KMS-11 (cell line): ENCODE measurements around the gene PTGES2.

Source experiments
- H2AFZ ChIP-seq: fragments of 200-600 bp; sonication (generic); 2 replicates; pipeline ENCODE4 v1.6.1; 2016; ENCODE audit warnings: antibody characterized with exemption, mixed run types, low read depth
- H3K27ac ChIP-seq: fragments of 200-600 bp; sonication (generic); 2 replicates; pipeline ENCODE4 v1.6.1; 2016; ENCODE audit warnings: mild to moderate bottlenecking, mixed run types
- H3K27me3 ChIP-seq: fragments of 200-600 bp; sonication (generic); 2 replicates; pipeline ENCODE4 v1.6.1; 2017; ENCODE audit warnings: mild to moderate bottlenecking, low read depth, mixed run types, moderate library complexity; ENCODE audit not compliant: insufficient read depth
- H3K36me3 ChIP-seq: fragments of 200-600 bp; sonication (generic); 2 replicates; pipeline ENCODE4 v1.6.1; 2017; ENCODE audit warnings: mild to moderate bottlenecking, mixed run types; ENCODE audit not compliant: insufficient read depth
- H3K4me1 ChIP-seq: fragments of 200-600 bp; sonication (generic); 2 replicates; pipeline ENCODE4 v1.6.1; 2016; ENCODE audit warnings: mild to moderate bottlenecking, low read depth, mixed run types; ENCODE audit not compliant: poor library complexity, severe bottlenecking
- H3K4me2 ChIP-seq: fragments of 200-600 bp; sonication (generic); 2 replicates; pipeline ENCODE4 v1.7.0; 2016; ENCODE audit warnings: mild to moderate bottlenecking, mixed run types
- H3K4me3 ChIP-seq: fragments of 200-600 bp; sonication (generic); IDR thresholded peaks from 2 replicates; pipeline ENCODE4 v1.6.1; 2017; ENCODE audit warnings: low read depth, low read length, mixed read lengths; ENCODE audit not compliant: insufficient read depth
- H3K79me2 ChIP-seq: fragments of 200-600 bp; sonication (generic); 2 replicates; pipeline ENCODE4 v1.6.1; 2016; ENCODE audit warnings: low read depth, mixed run types; ENCODE audit not compliant: insufficient read depth
- H3K9ac ChIP-seq: fragments of 200-600 bp; sonication (generic); 2 replicates; pipeline ENCODE4 v1.6.1; 2016; ENCODE audit warnings: mild to moderate bottlenecking, mixed run types
- H4K20me1 ChIP-seq: fragments of 200-600 bp; sonication (generic); 2 replicates; pipeline ENCODE4 v1.6.1; 2016; ENCODE audit warnings: mild to moderate bottlenecking, mixed run types; ENCODE audit not compliant: insufficient read depth
- CTCF ChIP-seq: fragments of 200-600 bp; sonication (generic); conservative IDR thresholded peaks from 2 replicates; pipeline ENCODE4 v1.6.1; 2017; ENCODE audit warnings: low read depth, mild to moderate bottlenecking, antibody characterized with exemption, low read length, moderate library complexity, mixed read lengths

Gene PTGES2

GRCh38 chr9:128127568-128127989, at the start of gene PTGES2:
Gene PTGES2 (minus strand): TSS chr9:128127729. CDS start chr9:128127717, 12 bp downstream.
- Histone ChIP-seq H3K79me2 (peaks cover 31% of the 10 kb centered on the region), H3K27me3 (peaks cover 8% of the 10 kb centered on the region), H3K36me3 (no peaks in the 10 kb centered on the region), H3K4me2 (peak within 1 kb of the TSS; percentile 93), H4K20me1 (no peaks in the 10 kb centered on the region), H3K9ac (peak within 1 kb of the TSS; percentile 93), H3K4me3 (no peak within 1 kb of the TSS), H3K27ac (peak within 1 kb of the TSS; percentile 89), H2AFZ (peak within 1 kb of the TSS; percentile 99), H3K4me1 (peaks cover 18% of the 10 kb centered on the region)
- no peak for TF ChIP-seq CTCF

GRCh38 chr9:128175726-128176125, 48.2 kb upstream of the PTGES2 start:
- Histone ChIP-seq H2AFZ (no peak overlapping the region), H3K9ac (no peak overlapping the region), H3K27ac (no peak overlapping the region), H3K4me1 (no peaks in the 10 kb centered on the region), H3K4me2 (no peak overlapping the region), H4K20me1 (no peaks in the 10 kb centered on the region), H3K27me3 (no peaks in the 10 kb centered on the region), H3K4me3 (no peak overlapping the region), H3K79me2 (no peaks in the 10 kb centered on the region), H3K36me3 (peaks cover 4% of the 10 kb centered on the region; the same call in 1 of the 2 replicates)
- TF ChIP-seq CTCF: no peak

- H3K36me3 ChIP-seq: peaks cover 4% of the 10 kb centered on the region; the same call in 1 of the 2 replicates
- TF ChIP-seq CTCF: no peak
- H3K9ac ChIP-seq: no peak overlapping the region
- H3K27me3 ChIP-seq: no peaks in the 10 kb centered on the region
- no peak overlapping the region for H3K4me3 ChIP-seq
- H3K27ac ChIP-seq: no peak overlapping the region
- no peaks in the 10 kb centered on the region for H3K79me2 ChIP-seq
- no peak overlapping the region for H3K4me2 ChIP-seq
- H2AFZ ChIP-seq: no peak overlapping the region
- no peaks in the 10 kb centered on the region for H4K20me1 ChIP-seq
- H3K4me1 ChIP-seq: no peaks in the 10 kb centered on the region
Measured at GRCh38 chr9:128175102-128175563, 47.6 kb upstream of the PTGES2 start.

- no peaks in the 10 kb centered on the region for H3K27me3 ChIP-seq
- H4K20me1 ChIP-seq: no peaks in the 10 kb centered on the region
- H3K4me3 ChIP-seq: no peak overlapping the region
- no peak overlapping the region for H2AFZ ChIP-seq
- H3K9ac ChIP-seq: no peak overlapping the region
- H3K79me2 ChIP-seq: no peaks in the 10 kb centered on the region
- H3K36me3 ChIP-seq: peaks cover under 1% of the 10 kb centered on the region; the same call in 1 of the 2 replicates
- no peak for TF ChIP-seq CTCF
- H3K27ac ChIP-seq: no peak overlapping the region
- H3K4me2 ChIP-seq: no peak overlapping the region
- H3K4me1 ChIP-seq: no peaks in the 10 kb centered on the region
Measured at GRCh38 chr9:128174062-128174461, 46.5 kb upstream of the PTGES2 start.
